Fibroblast of upper back skin (primary cell): ENCODE data around the gene CADM1.

Experiments used
- DNase-seq: peaks from one replicate; pipeline ENCODE4 v3.0.0-alpha.2; 2013

Gene CADM1

GRCh38 chr11:115515647-115516395 lies 11.6 kb upstream of the CADM1 start:
- no peak for DNase-seq

- no peak for DNase-seq
Measured at GRCh38 chr11:115506954-115507675, 2.9 kb upstream of the CADM1 start.

- no peak for DNase-seq
Measured at GRCh38 chr11:115505175-115505574, 960 bp upstream of the CADM1 start.

GRCh38 chr11:115503886-115504275 lies 334 bp downstream of the CADM1 start:
- no peak for DNase-seq

- peak; percentile 75 for DNase-seq
Measured at GRCh38 chr11:115503083-115503885, 931 bp downstream of the CADM1 start.

- DNase-seq: no peak
Measured at GRCh38 chr11:115502636-115503082, 1.6 kb downstream of the CADM1 start.

- DNase-seq: no peak
Measured at GRCh38 chr11:115501893-115502589, 2.2 kb downstream of the CADM1 start.

GRCh38 chr11:115501502-115501892 lies 2.7 kb downstream of the CADM1 start:
- DNase-seq: no peak

GRCh38 chr11:115500547-115501501 lies 3.4 kb downstream of the CADM1 start:
- no peak for DNase-seq

GRCh38 chr11:115499891-115500290 lies 4.3 kb downstream of the CADM1 start:
- DNase-seq: no peak

- DNase-seq: no peak
Measured at GRCh38 chr11:115499241-115499799, 4.9 kb downstream of the CADM1 start.

- DNase-seq: no peak
Measured at GRCh38 chr11:115498354-115498753, 5.9 kb downstream of the CADM1 start.

GRCh38 chr11:115497303-115497702 lies 6.9 kb downstream of the CADM1 start:
- DNase-seq: no peak

GRCh38 chr11:115496892-115497291 lies 7.3 kb downstream of the CADM1 start:
- no peak for DNase-seq

- no peak for DNase-seq
Measured at GRCh38 chr11:115493905-115494304, 10.3 kb downstream of the CADM1 start.

- no peak for DNase-seq
Measured at GRCh38 chr11:115493488-115493887, 10.7 kb downstream of the CADM1 start.

- DNase-seq: no peak
Measured at GRCh38 chr11:115489466-115489865, 14.7 kb downstream of the CADM1 start.

- DNase-seq: peak; percentile 87
Measured at GRCh38 chr11:115488945-115489344, 15.3 kb downstream of the CADM1 start.

- DNase-seq: no peak
Measured at GRCh38 chr11:115481528-115481927, 22.7 kb downstream of the CADM1 start.

GRCh38 chr11:115480611-115481010 lies 23.6 kb downstream of the CADM1 start:
- DNase-seq: no peak

GRCh38 chr11:115477410-115477809 lies 26.8 kb downstream of the CADM1 start:
- DNase-seq: no peak
